ENCODE data around the gene TSEN54. TPM values are rescaled to one million over a fixed set of nuclear protein-coding genes. Genes with fewer than 3 reads are reported as not detected.

The TSEN54 gene
- total RNA-seq, 1 experiment from 2014 or later, result 42.6 TPM

DNA sequence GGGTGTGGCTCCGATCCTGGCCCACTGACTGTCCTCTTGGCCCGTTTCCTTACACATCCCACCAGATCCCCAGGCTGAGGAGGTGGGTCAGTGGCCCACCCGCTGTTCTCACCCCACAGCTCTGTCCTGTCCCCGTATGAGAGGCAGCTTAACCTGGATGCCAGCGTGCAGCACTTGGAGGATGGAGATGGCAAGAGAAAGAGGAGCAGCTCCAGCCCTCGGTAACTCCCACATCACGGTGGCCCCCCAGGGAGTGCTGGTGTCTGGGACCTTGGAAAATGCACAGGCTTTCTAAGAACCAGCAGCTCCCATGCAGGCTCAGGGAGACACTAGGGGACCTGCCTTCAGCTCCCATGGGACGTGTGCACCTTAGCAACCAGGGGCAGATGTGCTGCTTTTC lies 5.0 kb downstream of the TSEN54 start:
- no peak overlapping the region for H2AFZ ChIP-seq
- H3K9me2 ChIP-seq (ENCODE audit: insufficient read depth), result no peaks in the 10 kb centered on the region
- peaks cover 21% of the 10 kb centered on the region; the same call in 1 of the 2 replicates for H3F3A ChIP-seq (ENCODE audit: insufficient read depth, low read depth)
- H3K36me3 ChIP-seq (ENCODE audit: low read depth), result 0 out of 2 replicates have a peak, but pooled peaks cover 9% of the 10 kb centered on the region
- H3K9me3 ChIP-seq (ENCODE audit: insufficient read depth, low read depth), result no peaks in the 10 kb centered on the region
- peaks cover 20% of the 10 kb centered on the region for H3K79me2 ChIP-seq (ENCODE audit: low read depth)
- TF ChIP-seq, protein P1, sequence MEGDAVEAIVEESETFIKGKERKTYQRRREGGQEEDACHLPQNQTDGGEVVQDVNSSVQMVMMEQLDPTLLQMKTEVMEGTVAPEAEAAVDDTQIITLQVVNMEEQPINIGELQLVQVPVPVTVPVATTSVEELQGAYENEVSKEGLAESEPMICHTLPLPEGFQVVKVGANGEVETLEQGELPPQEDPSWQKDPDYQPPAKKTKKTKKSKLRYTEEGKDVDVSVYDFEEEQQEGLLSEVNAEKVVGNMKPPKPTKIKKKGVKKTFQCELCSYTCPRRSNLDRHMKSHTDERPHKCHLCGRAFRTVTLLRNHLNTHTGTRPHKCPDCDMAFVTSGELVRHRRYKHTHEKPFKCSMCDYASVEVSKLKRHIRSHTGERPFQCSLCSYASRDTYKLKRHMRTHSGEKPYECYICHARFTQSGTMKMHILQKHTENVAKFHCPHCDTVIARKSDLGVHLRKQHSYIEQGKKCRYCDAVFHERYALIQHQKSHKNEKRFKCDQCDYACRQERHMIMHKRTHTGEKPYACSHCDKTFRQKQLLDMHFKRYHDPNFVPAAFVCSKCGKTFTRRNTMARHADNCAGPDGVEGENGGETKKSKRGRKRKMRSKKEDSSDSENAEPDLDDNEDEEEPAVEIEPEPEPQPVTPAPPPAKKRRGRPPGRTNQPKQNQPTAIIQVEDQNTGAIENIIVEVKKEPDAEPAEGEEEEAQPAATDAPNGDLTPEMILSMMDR (conservative IDR thresholded peaks at IDR 0.05), result no peak
- no peak for TF ChIP-seq EZH2 (IDR thresholded peaks at IDR 0.05; ENCODE audit: low read depth)
- POLR2A ChIA-PET (ENCODE audit: unreplicated experiment), result interaction anchor here (0.5 to 1.1 kb wide), 2 partner anchors 29 to 259 kb away, joined by 5 to 18 read pairs; no protein-coding TSS in a partner anchor
- CTCF ChIA-PET, result no interaction called here
- H4K20me1 ChIP-seq (ENCODE audit: insufficient read depth), result 0 out of 2 replicates have a peak, but pooled peaks cover 8% of the 10 kb centered on the region
- no peak overlapping the region for H3K4me2 ChIP-seq
- no peak for DNase-seq
- intact Hi-C loops (cut with micrococcal nuclease; ENCODE audit: unreplicated experiment), result no loop called here
- H3K27me3 ChIP-seq (ENCODE audit: insufficient read depth, low read depth), result no peaks in the 10 kb centered on the region
- no TSS peak for BruUV-seq (replicated peaks)
- H3K27ac ChIP-seq, result no peak overlapping the region
- H3K4me1 ChIP-seq (replicated peaks; ENCODE audit: insufficient read depth), result peaks cover 19% of the 10 kb centered on the region
- no peak overlapping the region for H3K4me3 ChIP-seq

DNA sequence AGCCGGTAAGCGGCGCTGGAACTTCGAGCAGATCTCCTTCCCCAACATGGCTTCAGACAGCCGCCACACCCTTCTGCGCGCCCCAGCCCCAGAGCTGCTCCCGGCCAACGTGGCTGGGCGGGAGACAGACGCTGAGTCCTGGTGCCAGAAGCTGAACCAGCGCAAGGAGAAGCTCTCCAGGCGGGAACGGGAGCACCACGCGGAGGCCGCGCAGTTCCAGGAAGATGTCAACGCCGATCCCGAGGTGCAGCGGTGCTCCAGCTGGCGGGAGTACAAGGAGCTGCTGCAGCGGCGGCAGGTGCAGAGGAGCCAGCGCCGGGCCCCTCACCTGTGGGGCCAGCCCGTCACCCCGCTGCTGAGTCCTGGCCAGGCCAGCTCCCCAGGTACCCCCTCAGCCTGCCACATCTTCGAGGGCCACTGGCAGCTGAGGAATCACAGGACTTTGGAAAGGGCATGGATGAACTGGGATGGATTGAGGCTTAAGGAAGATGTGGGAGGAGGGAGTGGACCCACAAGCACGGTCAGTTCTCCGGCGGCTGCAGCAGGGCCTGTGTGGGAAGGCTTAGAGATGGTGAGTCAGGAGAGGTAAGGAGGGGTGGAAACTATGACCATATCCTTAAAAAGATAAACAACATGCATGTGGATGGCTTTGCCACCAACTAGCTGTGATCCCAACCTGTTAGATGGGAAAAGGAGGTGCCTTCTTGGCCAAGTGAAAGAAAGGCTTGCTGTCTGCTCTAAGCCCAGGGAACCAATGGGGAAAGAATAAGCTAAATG lies 5.8 kb downstream of the TSEN54 start:
- H2AFZ ChIP-seq, result no peak overlapping the region
- no peaks in the 10 kb centered on the region for H3K9me2 ChIP-seq (ENCODE audit: insufficient read depth)
- H3K27me3 ChIP-seq (ENCODE audit: insufficient read depth, low read depth), result no peaks in the 10 kb centered on the region
- intact Hi-C loops (cut with micrococcal nuclease; ENCODE audit: unreplicated experiment), result no loop called here
- peaks cover 27% of the 10 kb centered on the region; the same call in 1 of the 2 replicates for H3F3A ChIP-seq (ENCODE audit: insufficient read depth, low read depth)
- H3K4me3 ChIP-seq, result no peak overlapping the region
- H4K20me1 ChIP-seq (ENCODE audit: insufficient read depth), result 0 out of 2 replicates have a peak, but pooled peaks cover 8% of the 10 kb centered on the region
- no peak overlapping the region for H3K4me2 ChIP-seq
- H3K36me3 ChIP-seq (ENCODE audit: low read depth), result 0 out of 2 replicates have a peak, but pooled peaks cover 9% of the 10 kb centered on the region
- BruUV-seq (replicated peaks), result no TSS peak
- no peaks in the 10 kb centered on the region for H3K9me3 ChIP-seq (ENCODE audit: insufficient read depth, low read depth)
- ChIA-PET POLR2A (ENCODE audit: unreplicated experiment) (no interaction called here), CTCF (interaction anchor here (0.6 kb wide), 1 partner anchor 231 kb away, joined by 3 read pairs; no protein-coding TSS in a partner anchor)
- no peak for DNase-seq
- no peak for TF ChIP-seq EZH2 (IDR thresholded peaks at IDR 0.05; ENCODE audit: low read depth)
- TF ChIP-seq, protein P1 (conservative IDR thresholded peaks at IDR 0.05), result no peak
- peaks cover 25% of the 10 kb centered on the region for H3K4me1 ChIP-seq (replicated peaks; ENCODE audit: insufficient read depth)
- no peak overlapping the region for H3K27ac ChIP-seq
- H3K79me2 ChIP-seq (ENCODE audit: low read depth), result peaks cover 23% of the 10 kb centered on the region

DNA sequence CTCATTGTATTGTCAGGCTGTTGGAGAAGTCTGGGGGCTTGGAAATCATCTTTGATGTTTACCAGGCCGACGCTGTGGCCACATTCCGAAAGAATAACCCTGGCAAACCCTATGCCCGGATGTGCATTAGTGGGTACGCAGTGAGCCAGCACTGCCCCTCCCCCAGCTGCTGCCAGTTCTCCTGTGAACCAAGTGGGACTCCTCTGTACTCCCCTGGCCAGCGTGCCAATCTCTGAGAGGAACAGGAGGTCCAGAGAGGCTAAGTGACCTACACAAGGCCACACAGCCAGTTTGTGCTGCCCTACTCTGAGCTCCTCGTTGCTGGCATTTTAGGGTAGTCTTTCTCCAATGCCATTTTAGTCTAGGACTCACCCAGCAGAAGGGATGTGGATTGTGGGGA lies 7.3 kb downstream of the TSEN54 start:
- TF ChIP-seq, protein P1 (conservative IDR thresholded peaks at IDR 0.05), result no peak
- TF ChIP-seq EZH2 (IDR thresholded peaks at IDR 0.05; ENCODE audit: low read depth), result no peak
- ChIA-PET POLR2A (ENCODE audit: unreplicated experiment) (no interaction called here), CTCF (no interaction called here)
- H3K9me3 ChIP-seq (ENCODE audit: insufficient read depth, low read depth), result no peaks in the 10 kb centered on the region
- DNase-seq, result no peak
- peaks cover 23% of the 10 kb centered on the region for H3K79me2 ChIP-seq (ENCODE audit: low read depth)
- 0 out of 2 replicates have a peak, but pooled peaks cover 9% of the 10 kb centered on the region for H3K36me3 ChIP-seq (ENCODE audit: low read depth)
- H4K20me1 ChIP-seq (ENCODE audit: insufficient read depth), result no peaks in the 10 kb centered on the region; the same call in 1 of the 2 replicates
- H3K4me3 ChIP-seq, result no peak overlapping the region
- intact Hi-C loops (cut with micrococcal nuclease; ENCODE audit: unreplicated experiment), result loop anchor here (2.0 kb wide), 1 partner anchor 65 kb away; no protein-coding TSS in a partner anchor
- peaks cover 21% of the 10 kb centered on the region for H3K4me1 ChIP-seq (replicated peaks; ENCODE audit: insufficient read depth)
- BruUV-seq (replicated peaks), result no TSS peak
- no peak overlapping the region for H2AFZ ChIP-seq
- no peaks in the 10 kb centered on the region for H3K27me3 ChIP-seq (ENCODE audit: insufficient read depth, low read depth)
- no peak overlapping the region for H3K27ac ChIP-seq
- peaks cover 21% of the 10 kb centered on the region; the same call in 1 of the 2 replicates for H3F3A ChIP-seq (ENCODE audit: insufficient read depth, low read depth)
- no peaks in the 10 kb centered on the region for H3K9me2 ChIP-seq (ENCODE audit: insufficient read depth)
- H3K4me2 ChIP-seq, result no peak overlapping the region

Data from PC-9 (cell line).